UCSD-AML1 (cell line): Measurements from ENCODE around the gene MAP3K3.

Source experiments
- DNase-seq: peaks from one replicate; lab custom pipeline; 2025; ENCODE audit not compliant: unreplicated experiment; lab: John Stamatoyannopoulos, UW

MAP3K3 gene

DNA sequence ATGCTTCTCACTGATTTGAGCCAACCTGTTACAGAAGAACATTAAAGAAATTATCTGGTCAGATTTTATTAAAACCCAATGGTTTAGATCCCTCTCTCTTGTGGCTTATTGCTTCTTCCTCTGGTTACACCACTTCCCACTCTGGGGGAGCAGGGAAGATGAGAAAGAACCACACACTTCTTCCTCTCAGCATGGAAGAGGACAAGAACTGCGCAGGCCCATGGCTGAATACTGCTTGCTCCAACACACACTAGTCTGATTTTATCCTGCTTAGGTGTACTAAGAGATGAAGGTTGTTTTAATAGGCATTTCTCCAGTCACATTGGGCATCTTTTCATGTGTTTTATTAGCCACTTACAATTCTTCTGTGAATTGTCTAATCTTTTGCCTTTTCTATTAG lies 27.6 kb downstream of the MAP3K3 start:
- no peak for DNase-seq

DNA sequence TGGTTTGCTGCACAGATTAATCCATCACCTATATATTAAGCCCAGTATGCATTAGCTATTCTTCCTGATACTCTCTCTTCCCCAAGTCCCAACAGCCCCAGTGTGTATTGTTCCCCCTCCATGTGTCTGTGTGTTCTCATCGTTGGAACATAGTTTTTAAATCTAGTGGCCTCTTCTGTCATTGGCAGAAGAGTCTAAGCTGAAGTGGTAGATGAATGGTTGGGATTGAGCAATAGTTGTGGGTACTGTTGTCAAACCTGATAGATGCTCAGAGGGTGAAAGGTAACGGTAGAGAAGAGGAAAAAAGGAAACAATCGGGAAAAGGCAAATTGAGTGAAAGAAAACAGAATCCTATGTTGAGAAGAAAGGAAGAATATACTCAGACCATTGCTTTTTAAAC lies 29.9 kb downstream of the MAP3K3 start:
- DNase-seq, result no peak

DNA sequence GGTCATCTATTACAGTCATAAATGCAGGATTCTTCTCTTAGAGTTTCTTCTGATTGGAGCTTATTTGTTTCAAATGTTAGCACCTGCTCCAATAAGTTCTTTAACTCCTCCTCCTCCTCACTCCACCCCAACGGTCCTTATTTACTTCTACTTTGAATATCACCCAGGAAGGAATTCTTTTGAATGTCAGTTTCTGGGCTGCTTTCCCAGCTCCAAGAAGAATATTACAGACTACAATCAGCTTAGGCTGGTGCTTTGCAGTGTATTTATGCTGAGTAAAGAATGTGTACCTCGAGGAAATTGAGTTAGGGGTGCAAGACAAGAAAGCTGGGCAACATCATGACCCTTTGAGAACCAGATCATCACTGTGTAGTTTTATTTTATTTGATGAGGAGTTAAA lies 30.8 kb downstream of the MAP3K3 start:
- no peak for DNase-seq

DNA sequence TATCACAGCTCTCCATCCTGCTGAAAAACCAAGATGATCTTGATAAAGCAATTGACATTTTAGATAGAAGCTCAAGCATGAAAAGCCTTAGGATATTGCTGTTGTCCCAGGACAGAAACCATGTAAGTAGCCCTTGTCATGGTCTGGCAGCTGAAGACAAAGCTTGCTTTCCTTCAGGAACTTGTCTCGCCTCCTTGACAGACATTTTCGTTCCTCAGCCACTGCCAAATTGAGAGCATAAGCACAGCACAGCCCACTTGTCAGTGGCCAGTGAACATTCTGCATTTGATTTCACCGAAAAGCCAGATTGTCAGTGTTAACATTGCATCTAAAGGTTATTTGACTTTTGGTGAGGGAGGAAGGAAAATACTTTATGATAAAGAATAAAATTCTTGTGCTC lies 35.6 kb downstream of the MAP3K3 start:
- no peak for DNase-seq

DNA sequence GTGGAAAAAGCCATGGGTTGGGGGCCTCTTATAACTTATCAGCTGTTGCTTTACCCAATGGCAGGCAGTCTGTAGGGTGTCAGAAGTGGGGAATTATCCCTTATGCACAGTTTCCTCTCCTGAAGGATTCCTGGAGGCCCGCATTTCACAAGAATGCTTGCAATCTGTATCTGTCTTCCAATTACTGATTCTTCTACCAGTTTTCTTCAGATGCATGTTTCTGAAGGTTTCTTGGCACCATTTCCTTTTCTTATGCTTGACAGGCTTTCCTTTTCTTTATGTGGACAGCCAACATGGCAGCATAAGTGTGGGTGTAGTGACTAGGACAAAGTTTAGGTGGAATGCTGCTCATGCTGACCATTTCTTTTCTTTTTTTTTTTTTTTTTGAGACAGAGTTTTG lies 36.1 kb downstream of the MAP3K3 start:
- DNase-seq, result no peak

DNA sequence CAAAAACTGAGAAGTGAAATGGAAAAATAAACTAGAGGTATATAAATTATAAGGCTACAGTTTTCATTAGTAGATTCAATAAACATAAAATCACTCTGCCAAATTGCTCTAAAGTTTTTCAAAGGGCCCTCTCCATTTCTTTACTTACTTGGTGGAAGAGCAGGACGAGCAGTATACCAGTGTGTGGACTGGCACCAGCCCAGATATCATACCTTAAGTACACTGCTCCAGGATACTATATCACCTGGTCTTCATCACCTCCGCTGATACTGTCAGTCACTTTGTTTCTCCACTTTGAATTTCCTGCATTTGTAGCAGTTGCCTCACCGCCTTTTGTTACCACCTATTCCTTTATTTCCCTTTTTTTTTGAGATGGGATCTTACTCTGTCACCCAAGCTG lies 37.6 kb downstream of the MAP3K3 start:
- no peak for DNase-seq

DNA sequence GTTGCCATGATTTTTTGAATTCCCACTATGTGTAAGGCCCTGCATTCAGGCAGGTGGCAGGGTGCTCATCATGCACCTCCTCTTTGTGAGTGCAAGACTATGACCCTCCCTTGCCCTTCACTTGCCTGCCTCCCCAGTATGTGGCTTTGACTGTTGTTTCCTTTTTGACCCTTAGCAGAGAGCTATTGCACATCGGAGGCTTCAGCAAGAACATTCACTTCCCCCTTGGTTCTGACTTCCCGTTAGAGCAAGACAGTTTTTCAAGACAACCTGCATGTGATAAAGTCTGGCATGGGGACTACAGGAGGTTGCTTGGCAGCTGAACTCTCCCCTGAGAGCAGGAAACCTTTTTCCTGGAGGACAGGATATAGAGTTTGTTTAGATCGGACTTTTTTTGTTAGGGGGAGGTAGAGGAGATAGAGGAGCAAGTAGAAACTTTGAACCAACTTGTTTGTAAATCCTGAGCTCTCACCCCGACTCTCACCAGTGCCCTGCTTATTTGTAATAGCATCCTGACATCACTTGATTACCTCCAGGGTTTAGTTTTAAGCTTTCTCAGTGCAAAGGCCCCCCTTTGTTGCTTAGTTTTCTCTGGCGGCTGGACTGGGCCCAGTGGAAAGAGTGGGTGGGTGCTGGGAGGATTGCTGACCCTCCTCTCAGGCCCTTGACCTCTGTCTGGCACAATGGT lies 43.5 kb downstream of the MAP3K3 start:
- peak; percentile 39 for DNase-seq

DNA sequence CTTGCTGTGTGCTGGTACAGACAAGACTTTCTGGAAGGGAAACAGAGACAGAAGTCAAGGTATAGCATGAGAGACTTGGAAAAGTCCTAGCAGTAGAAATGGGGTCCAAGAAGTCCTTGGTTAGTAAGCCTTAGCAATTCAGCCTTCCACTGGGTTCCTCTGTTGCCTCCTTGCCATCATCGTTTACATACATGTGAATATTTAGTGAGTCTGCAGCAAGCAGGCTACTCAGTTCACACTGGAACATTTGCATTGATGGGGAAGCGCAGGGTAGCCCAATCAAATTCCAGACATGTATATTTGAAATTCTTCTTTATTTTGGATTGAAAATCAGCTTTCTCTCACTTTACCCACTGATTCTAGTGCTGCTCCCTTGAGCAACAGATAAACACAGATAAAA lies 50.6 kb downstream of the MAP3K3 start:
- no peak for DNase-seq

DNA sequence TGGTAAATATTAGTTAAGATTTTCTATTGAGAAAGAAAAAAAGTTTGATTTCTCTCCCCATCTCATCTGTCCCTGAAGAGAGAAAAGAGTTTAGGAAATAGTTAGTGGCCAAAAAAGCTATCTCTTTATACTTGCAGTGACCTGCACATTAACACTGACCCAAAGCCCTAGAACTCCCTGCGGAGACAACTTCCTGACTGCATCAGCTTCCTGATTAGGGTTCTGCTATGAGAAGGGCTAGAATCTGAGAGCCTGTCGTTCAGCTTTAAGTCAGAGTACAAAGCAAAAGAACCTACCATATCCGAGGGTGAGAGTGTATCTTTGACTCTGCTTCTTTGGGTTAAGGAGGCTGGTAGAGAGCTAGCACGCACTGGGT lies 53.0 kb downstream of the MAP3K3 start:
- DNase-seq, result no peak

DNA sequence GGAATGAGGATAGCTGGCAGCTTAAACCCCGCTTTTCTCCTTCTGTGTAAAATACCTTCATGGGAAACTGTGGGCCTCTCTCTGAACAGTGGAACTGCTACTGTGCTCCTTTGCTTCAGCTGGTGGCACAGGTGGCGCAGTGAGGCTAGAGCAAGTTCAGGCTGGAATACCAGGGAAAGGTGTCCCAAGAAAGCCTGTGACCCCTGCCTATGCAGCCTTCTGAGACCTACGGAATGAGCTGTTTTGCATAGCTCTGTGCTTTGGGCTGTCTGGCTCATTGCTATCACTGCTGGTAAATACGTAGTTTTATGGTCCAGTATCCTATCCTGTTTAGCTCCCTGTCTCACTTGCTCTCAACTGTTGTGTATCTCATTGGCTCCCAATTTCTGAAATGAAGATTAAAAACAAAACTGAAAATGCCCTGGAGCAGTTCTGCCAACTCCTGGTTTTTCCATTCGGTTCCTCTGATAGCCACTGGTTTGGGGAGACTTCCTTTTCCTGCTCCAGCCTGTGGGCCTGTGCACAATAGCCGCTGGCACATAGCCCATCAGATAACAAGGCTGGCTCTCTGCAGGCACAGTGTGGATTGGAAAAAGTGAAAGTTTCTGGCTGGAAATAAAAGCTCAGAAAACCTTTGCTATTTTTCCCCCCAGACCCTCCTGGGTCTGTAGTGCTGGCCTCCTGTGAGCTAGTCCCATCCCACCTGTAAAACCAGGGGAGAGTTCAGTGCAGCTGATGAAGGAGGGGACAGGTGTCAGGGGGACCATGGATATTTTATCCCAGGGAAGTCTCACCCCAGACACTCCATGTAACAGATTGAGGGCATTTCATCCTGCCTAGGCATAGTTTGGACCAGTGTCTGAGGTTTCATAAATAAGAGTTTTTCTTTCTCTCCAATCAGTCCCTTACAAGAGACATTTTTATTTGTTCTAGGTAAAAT lies 53.7 kb downstream of the MAP3K3 start:
- DNase-seq, result peak; percentile 65

DNA sequence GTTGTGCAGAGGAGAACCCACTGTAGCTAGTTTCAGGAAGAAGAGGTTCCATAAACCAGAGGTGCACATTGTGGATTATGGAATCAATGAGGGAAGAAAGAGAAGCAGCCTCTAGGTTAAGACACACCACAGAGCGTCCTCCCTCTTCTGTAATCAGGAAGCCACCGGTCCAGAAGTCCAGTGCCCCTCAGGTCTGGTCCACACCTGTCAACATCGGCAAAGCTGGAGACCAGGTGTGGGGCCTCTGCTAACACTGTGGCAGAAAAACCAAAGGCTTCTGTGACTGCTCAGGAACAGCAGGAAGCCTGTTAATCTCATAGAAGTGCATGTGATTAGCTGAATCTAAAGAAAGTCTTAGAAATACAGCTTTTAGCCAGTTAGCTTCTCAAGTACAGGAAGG lies 54.4 kb downstream of the MAP3K3 start:
- no peak for DNase-seq

DNA sequence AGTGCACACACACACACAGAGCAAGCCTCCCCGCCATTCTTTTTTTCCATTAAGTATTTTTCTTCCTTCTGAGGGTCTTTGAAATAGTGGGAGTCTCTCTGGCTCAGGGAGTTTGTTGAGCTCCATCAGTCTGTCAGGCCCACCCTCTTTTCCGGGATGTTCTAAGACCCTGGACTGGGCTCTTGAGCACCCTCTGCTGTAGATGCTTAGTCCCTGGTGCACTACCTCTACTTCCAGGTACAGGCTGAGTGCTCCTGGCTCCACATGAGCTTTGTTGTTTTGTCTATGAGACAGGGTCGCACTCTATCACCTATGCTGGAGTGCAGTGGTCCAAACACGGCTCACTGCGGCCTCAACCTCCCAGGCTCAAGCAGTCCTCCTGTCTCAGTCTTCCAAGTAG lies 57.0 kb downstream of the MAP3K3 start:
- DNase-seq, result no peak

DNA sequence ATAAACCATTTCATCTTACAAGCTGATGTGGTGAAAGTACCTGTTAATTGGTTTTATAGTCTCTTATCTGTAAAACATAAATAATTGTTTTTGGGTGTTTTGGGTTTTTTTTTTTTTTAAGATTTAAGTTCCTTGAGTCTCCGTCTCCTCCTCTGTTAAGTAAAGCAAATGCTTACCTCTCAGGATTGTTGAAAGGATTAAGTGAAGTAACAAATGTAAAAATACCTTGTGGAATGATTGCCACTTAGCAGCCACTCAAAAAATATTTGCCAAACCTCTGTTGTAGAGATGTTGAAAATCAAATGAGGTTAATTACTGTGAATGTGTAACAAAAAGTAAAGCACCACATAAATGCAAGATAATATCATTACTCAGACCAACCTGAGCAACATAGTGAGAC lies 58.5 kb downstream of the MAP3K3 start:
- DNase-seq, result no peak

DNA sequence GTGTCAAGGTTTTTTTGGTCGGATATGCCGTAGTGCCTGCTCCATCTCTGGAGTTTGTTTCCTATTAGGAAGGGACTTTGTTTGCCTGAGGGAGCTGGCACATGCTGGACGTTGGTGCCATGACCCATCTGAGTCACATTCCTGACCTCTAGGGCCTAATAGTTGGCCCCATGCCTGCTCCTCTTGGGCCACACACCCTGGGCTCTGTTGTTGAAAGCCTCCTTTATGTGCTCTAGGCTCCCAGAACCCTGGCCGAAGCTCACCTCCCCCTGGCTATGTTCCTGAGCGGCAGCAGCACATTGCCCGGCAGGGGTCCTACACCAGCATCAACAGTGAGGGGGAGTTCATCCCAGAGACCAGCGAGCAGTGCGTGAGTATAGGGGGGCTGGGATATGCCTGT lies 59.3 kb downstream of the MAP3K3 start:
- no peak for DNase-seq

DNA sequence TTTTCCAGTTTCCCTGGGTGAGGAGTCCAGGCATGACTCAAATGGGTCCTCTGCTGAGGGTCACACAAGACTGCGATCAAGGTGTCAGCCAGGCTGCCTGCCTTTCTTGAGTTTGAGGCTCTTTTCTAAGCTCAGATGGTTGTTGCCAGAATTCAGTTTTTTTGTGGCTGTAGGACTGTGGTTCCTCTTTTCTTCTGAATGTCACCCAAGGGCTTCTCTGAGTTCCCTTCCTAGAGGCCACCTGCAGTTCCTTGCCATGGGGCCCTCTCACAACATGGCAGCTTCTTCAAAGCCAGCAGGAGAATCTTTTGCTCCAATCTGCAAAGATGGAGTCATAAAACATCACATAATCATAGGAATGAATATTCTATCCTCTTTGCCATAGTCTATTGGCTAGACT lies 60.2 kb downstream of the MAP3K3 start:
- DNase-seq, result no peak

DNA sequence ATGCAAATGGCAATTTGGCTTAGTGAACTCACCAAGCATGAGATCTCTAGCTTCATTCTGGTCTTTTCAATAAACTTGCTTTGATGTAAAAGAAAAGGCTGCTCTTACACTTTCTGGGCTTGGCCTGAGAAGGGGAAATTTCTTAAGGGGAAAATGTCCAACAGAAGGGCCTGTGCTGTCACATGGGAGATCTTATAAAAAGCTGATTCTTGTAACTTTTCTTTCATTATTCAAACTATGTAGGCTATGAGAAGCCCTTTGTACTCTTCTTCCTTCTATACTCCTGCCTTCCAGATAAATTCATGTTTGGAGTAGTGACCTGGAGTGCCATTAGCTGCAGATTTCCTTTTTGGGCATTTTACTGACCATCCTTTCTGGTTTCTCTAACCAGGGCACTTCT lies 60.8 kb downstream of the MAP3K3 start:
- DNase-seq, result no peak

DNA sequence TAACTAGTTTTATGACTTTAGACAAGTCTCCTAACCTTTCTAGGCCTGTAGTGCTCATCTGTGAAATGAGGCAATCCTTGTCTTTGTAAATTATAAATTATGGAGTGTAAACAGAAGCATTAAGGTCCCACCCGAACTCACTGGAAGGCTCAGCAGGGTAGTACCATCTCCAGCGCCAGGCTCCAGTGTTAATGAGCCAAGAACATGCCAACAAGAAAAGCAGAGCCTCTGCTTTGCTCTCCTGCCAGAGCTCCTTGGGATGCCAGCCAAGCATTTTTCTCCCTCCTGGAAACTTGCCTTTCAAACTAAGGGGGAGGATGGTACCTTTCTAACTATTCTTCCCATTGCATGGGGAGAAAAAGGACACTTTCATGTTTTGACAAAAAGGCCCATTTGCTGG lies 62.8 kb downstream of the MAP3K3 start:
- DNase-seq, result no peak

DNA sequence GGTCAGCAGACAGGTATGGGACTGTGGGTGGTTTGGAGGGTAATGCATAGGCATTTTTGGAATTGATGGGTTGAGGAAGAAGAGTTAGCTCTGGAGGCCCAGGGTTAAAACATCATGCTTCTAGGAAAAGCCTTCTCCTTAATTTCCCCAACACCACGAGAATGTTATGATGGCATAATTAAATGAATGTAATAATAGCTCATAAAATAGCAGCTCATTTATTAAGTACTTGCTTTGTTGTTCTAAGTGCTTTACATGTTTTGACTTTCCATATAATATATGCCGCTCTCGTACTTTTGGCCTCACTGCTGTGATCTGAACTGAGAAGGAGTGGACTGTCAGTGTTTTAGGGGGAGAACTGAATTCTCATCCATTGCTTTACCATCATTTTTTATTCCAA lies 63.4 kb downstream of the MAP3K3 start:
- no peak for DNase-seq

DNA sequence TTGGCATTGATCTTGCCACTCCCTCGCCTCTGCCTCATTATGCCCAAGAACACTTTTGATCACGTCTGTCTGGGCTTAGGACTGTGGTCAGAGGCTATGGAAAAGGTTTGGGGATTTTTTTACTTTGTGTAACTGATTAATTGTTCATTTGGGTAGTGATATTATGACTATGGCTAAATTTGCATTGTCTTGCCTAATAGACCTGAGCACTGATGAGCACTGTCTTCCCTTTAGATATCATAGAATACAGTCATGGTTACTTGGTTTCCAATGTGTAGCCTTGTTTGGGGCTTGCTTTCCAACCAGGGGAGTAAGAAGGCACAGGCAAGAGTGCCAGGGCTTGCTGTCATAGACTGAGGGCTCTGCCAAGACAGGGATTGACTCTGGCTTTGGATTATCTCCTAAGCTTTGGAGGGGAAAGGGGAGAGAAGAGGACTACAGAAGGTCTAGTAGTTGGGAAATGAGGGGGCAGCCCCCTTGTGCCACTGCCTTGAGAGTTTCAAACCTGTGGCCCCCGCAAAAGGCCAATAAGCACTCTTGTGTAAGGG lies 64.0 kb downstream of the MAP3K3 start:
- no peak for DNase-seq

DNA sequence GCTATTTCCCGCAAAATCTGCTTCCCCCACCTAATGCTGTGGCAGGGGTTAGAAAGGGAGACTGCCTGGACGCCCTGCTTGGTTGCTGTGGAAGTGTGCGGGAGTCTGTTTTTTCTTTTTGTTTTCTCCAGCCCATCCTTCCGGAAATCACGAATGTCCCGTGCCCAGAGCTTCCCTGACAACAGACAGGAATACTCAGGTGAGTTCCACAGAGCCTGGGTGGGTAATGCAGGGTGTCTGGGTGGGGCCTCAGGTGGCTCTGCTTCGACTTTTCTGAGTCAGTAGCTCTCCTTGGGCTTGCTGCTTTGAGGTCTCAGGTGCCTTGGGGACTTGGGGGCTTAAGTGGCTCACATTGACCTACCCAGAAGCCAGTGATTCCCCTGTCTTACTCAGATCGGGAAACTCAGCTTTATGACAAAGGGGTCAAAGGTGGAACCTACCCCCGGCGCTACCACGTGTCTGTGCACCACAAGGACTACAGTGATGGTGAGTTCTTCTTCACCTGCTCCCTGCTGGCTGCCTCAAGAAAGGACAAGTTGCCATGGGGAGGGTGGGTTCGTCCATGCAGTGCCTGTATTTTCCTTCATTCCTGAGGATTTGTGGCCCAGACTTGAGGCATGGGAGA lies 66.3 kb downstream of the MAP3K3 start:
- no peak for DNase-seq

DNA sequence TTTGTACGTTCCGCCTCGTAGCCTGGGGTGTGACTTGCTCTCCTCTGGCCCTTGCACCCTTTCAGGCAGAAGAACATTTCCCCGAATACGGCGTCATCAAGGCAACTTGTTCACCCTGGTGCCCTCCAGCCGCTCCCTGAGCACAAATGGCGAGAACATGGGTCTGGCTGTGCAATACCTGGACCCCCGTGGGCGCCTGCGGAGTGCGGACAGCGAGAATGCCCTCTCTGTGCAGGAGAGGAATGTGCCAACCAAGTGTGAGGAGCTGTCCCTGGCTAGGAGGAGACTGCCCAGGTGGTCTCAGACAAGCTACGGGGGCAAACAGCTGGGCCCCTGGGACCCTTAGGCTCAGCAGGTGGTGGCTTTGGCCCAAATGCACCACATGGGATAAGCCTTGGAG lies 67.3 kb downstream of the MAP3K3 start:
- DNase-seq, result no peak
